HepG2 (cell line): ENCODE data around the gene RAPSN. TPM values are rescaled to one million over a fixed set of nuclear protein-coding genes. Genes with fewer than 3 reads are reported as not detected.

Experiments
- ATAC-seq: fragments of 200-7000 bp; cut with Tn5 transposase; 3 replicates; pipeline ENCODE4 v1.9.1; 2020; ENCODE audit warnings: mild to moderate bottlenecking, moderate library complexity
- BruUV-seq: library from RNA; stranded (reverse); fragments of 400-500 nt; replicated peaks from 2 replicates; lab custom pipeline; 2021; lab: Mats Ljungman, UMichigan
- CTCF ChIA-PET: fragments of 300-600 bp; formaldehyde crosslinking; extraction: SDS; loops from one replicate; lab custom pipeline; 2021; ENCODE audit warnings: low total read pairs, inconsistent platforms, low intra/inter-chr PET ratio; lab: Yijun Ruan, JAX
- POLR2A ChIA-PET: fragments of 350-600 bp; sonication (Branson Sonifier 250); formaldehyde crosslinking; loops from one replicate; lab custom pipeline; 2020; ENCODE audit warnings: antibody characterized with exemption, inconsistent platforms; lab: Yijun Ruan, JAX
- DNase-seq: peaks from one replicate; pipeline ENCODE4 v3.0.0-alpha.2; 2015; ENCODE audit warnings: low spot score
- FAIRE-seq: peaks from 3 replicates; lab custom pipeline; 2011; peaks lifted over from hg19 to GRCh38; lab: Jason Lieb, UNC
- H2AFZ ChIP-seq: one replicate; pipeline ENCODE4 v1.6.1; 2011; ENCODE audit warnings: low read length, inconsistent platforms
- H3K27ac ChIP-seq: fragments of 300-600 bp; 3 replicates; pipeline ENCODE4 v1.8.0; 2011; ENCODE audit warnings: mixed run types, mild to moderate bottlenecking, mixed read lengths, low read length, inconsistent platforms; ENCODE audit not compliant: insufficient read depth; ENCODE audit errors: extremely low read length
- H3K27me3 ChIP-seq, 2 experiments: fragments of 200-600 bp in 1 of 2; 2 replicates in 1 of 2; 3 replicates in 1 of 2; pipeline versions ENCODE4 v1.6.0 to v1.8.0; 2011; ENCODE audit warnings: low read length in 2 of 2, mild to moderate bottlenecking in 2 of 2, moderate library complexity in 2 of 2, inconsistent platforms in 1 of 2; ENCODE audit not compliant: insufficient read depth in 2 of 2, control insufficient read depth in 1 of 2
- H3K36me3 ChIP-seq, 2 experiments: fragments of 200-600 bp in 1 of 2; replicated peaks in 1 of 2; 2 replicates in 1 of 2; 3 replicates in 1 of 2; pipeline versions ENCODE4 v1.5.1 to v1.8.0; 2011; ENCODE audit warnings: low read length in 2 of 2, inconsistent platforms in 1 of 2; ENCODE audit not compliant: insufficient read depth in 2 of 2, control insufficient read depth in 1 of 2
- H3K4me1 ChIP-seq: 2 replicates; pipeline ENCODE4 v1.5.1; 2012; ENCODE audit warnings: low read length, inconsistent platforms; ENCODE audit not compliant: insufficient read depth
- H3K4me2 ChIP-seq: 2 replicates; pipeline ENCODE4 v1.6.0; 2011; ENCODE audit warnings: low read depth, low read length, inconsistent platforms
- H3K4me3 ChIP-seq, 3 experiments: fragments of 200-600 bp in 1 of 3; sonication (generic), shearing (Covaris generic) in 1 of 3; replicated peaks in 1 of 3; 2 replicates each; pipeline ENCODE4 v1.5.1; 2011 to 2016; ENCODE audit warnings: low read length in 3 of 3, inconsistent platforms in 2 of 3, low read depth in 2 of 3, mild to moderate bottlenecking in 2 of 3, control low read depth in 1 of 3, mixed read lengths in 1 of 3; ENCODE audit not compliant: insufficient read depth in 1 of 3
- H3K79me2 ChIP-seq: one replicate; pipeline ENCODE4 v1.6.1; 2011; ENCODE audit warnings: low read length, inconsistent platforms; ENCODE audit not compliant: insufficient read depth
- H3K9ac ChIP-seq: 2 replicates; pipeline ENCODE4 v1.6.0; 2011; ENCODE audit warnings: mild to moderate bottlenecking, low read depth, low read length, inconsistent platforms; ENCODE audit not compliant: insufficient read depth
- H3K9me3 ChIP-seq: 2 replicates; pipeline ENCODE4 v1.5.1; 2012; ENCODE audit warnings: mild to moderate bottlenecking, low read length
- H4K20me1 ChIP-seq: 2 replicates; pipeline ENCODE4 v1.6.0; 2011; ENCODE audit warnings: inconsistent platforms, mild to moderate bottlenecking, low read length, moderate library complexity; ENCODE audit not compliant: insufficient read depth
- CEBPB ChIP-seq: IDR thresholded peaks from 2 replicates; pipeline ENCODE4 v1.6.1; 2011; ENCODE audit warnings: low read depth, low read length, improper control_type of control experiment, borderline replicate concordance
- CHD2 ChIP-seq: IDR thresholded peaks from 2 replicates; pipeline ENCODE4 v1.6.1; 2011; ENCODE audit warnings: low read depth, low read length, improper control_type of control experiment
- JUNB ChIP-seq: sonication (generic); formaldehyde crosslinking; IDR thresholded peaks from 2 replicates; pipeline ENCODE4 v1.8.0; 2022; ENCODE audit warnings: missing genetic modification reagents, mild to moderate bottlenecking, borderline replicate concordance
- RFX3 ChIP-seq: IDR thresholded peaks from 2 replicates; pipeline ENCODE4 v1.6.1; 2016; ENCODE audit warnings: missing biosample characterization, missing genetic modification reagents
- SMARCC2 ChIP-seq: fragments of 450-650 bp; IDR thresholded peaks from 2 replicates; pipeline ENCODE4 v1.6.1; 2017; ENCODE audit warnings: antibody characterized with exemption, mild to moderate bottlenecking
- ZNF281 ChIP-seq: sonication (generic); formaldehyde crosslinking; IDR thresholded peaks from 2 replicates; pipeline ENCODE4 v1.4.0; 2020; ENCODE audit warnings: missing genetic modification reagents, borderline replicate concordance
- ZNF296 ChIP-seq: sonication (generic); formaldehyde crosslinking; conservative IDR thresholded peaks from 2 replicates; pipeline ENCODE4 v1.5.0; 2020; ENCODE audit warnings: mild to moderate bottlenecking, missing genetic modification reagents
- whole genome bisulfite sequencing: methylation state at CpG from one replicate; pipeline ENCODE4 v1.1.6; 2017; ENCODE audit warnings: low lambda C conversion rate; 5-methylcytosine and 5-hydroxymethylcytosine counted together
- in situ Hi-C: cut with HindIII; loops from 2 replicates; pipeline ENCODE4 v1.10.0; 2017; ENCODE audit warnings: low pct_unique_long_range_greater_than_20kb; ENCODE audit not compliant: extremely low pct_ligation_motif_present
- intact Hi-C: fragments of 100-400 bp; cut with micrococcal nuclease; formaldehyde crosslinking; loops from one replicate; pipeline ENCODE4 v1.10.0; 2022; ENCODE audit not compliant: unreplicated experiment
- polyA plus RNA-seq, 8 experiments: library from polyadenylated mRNA; depleted of rRNA in 3 of 8; stranded (reverse) in 7 of 8; unstranded in 1 of 8; fragments of >200 nt; fragmentation: Illumina TruSeq in 4 of 8; extraction: Trizol in 4 of 8; gene quantifications; 2 replicates each; pipeline versions ENCODE4 v1.2.1 to v1.2.3, GENCODE V29; 2011 to 2016; ENCODE audit warnings: low read depth in 4 of 8, missing spikeins in 1 of 8, mixed read lengths in 1 of 8; ENCODE audit not compliant: insufficient read depth in 1 of 8
- total RNA-seq, 5 experiments: library from RNA; depleted of rRNA; stranded (reverse); fragments of >200 nt; fragmentation: Illumina TruSeq; extraction: Trizol; gene quantifications; 2 replicates each; pipeline ENCODE4 v1.2.3, GENCODE V29; 2016; ENCODE audit warnings: low read depth in 1 of 5

The RAPSN gene
- total and polyA plus RNA-seq, 2 of the 13 experiments (the other 11 are each of a cell fraction or from before 2014, with no cell fraction given): 0.15 to 1.2 TPM

GRCh38 chr11:47390422-47390760, 58.5 kb downstream of the RAPSN start:
- Histone ChIP-seq H3K27me3 (peaks cover 0 to 5% of the 10 kb centered on the region in 2 experiments; a peak in 2 of 5 replicates), H3K4me1 (peaks cover 58% of the 10 kb centered on the region), H3K4me3 (no peak overlapping the region), H2AFZ (no peak overlapping the region), H4K20me1 (no peaks in the 10 kb centered on the region), H3K79me2 (no peaks in the 10 kb centered on the region), H3K36me3 (no peaks in the 10 kb centered on the region), H3K27ac (no peak overlapping the region), H3K9me3 (no peaks in the 10 kb centered on the region), H3K4me2 (no peak overlapping the region), H3K9ac (no peak overlapping the region)
- intact Hi-C loops (no loop called here), in situ Hi-C loops (no loop called here)
- FAIRE-seq (no peak), DNase-seq (no peak), ATAC-seq (no peak)
- ChIA-PET CTCF (no interaction called here), POLR2A (no interaction called here)
- 83% methylated on average over 6 of the region's 6 CpGs for WGBS
- BruUV-seq: no TSS peak
- TF ChIP-seq RFX3 (CRISPR knock-in tag) (no peak), CHD2 (no peak), CEBPB (no peak), SMARCC2 (no peak), ZNF281 (CRISPR knock-in tag) (no peak), JUNB (no peak), ZNF296 (CRISPR knock-in tag) (no peak)
